H9 (cell line): ENCODE measurements around the gene ZSWIM5. TPM values are rescaled to one million over a fixed set of nuclear protein-coding genes. Genes with fewer than 3 reads are reported as not detected.

ENCODE experiments used
- DNase-seq: peaks from one replicate; pipeline ENCODE4 v3.0.0-alpha.2; 2017
- H2AFZ ChIP-seq: one replicate; pipeline ENCODE4 v1.6.1; 2013; ENCODE audit warnings: mild to moderate bottlenecking, low read length, control low read depth, moderate library complexity
- H2AK5ac ChIP-seq: 2 replicates; pipeline ENCODE4 v1.6.1; 2013; ENCODE audit warnings: low read length, control low read depth, mixed read lengths; ENCODE audit not compliant: insufficient read length
- H2BK120ac ChIP-seq: one replicate; pipeline ENCODE4 v1.6.1; 2013; ENCODE audit warnings: low read depth, mild to moderate bottlenecking, low read length, control low read depth, inconsistent platforms; ENCODE audit not compliant: poor library complexity, severe bottlenecking
- H2BK12ac ChIP-seq: 2 replicates; pipeline ENCODE4 v1.6.1; 2013; ENCODE audit warnings: low read length, control low read depth, mixed read lengths, low read depth; ENCODE audit not compliant: insufficient read length
- H2BK15ac ChIP-seq: 2 replicates; pipeline ENCODE4 v1.6.1; 2013; ENCODE audit warnings: low read depth, low read length, control low read depth
- H2BK20ac ChIP-seq: one replicate; pipeline ENCODE4 v1.6.1; 2013; ENCODE audit warnings: low read depth, mild to moderate bottlenecking, low read length, control low read depth, inconsistent platforms; ENCODE audit not compliant: poor library complexity, severe bottlenecking
- H2BK5ac ChIP-seq: 2 replicates; pipeline ENCODE4 v1.6.1; 2013; ENCODE audit warnings: low read length, control low read depth, mixed read lengths; ENCODE audit not compliant: insufficient read length
- H3K14ac ChIP-seq: 2 replicates; pipeline ENCODE4 v1.6.1; 2013; ENCODE audit warnings: low read length, control low read depth; ENCODE audit not compliant: insufficient read depth
- H3K18ac ChIP-seq: 2 replicates; pipeline ENCODE4 v1.6.1; 2013; ENCODE audit warnings: low read depth, mild to moderate bottlenecking, mixed read lengths, low read length, control low read depth; ENCODE audit not compliant: insufficient read length
- H3K23ac ChIP-seq: 2 replicates; pipeline ENCODE4 v1.6.1; 2013; ENCODE audit warnings: low read length, control low read depth, mixed read lengths, low read depth; ENCODE audit not compliant: insufficient read length
- H3K23me2 ChIP-seq: 2 replicates; pipeline ENCODE4 v1.6.1; 2013; ENCODE audit warnings: low read depth, mild to moderate bottlenecking, mixed read lengths, low read length, control low read depth; ENCODE audit not compliant: insufficient read length, poor library complexity, severe bottlenecking
- H3K27ac ChIP-seq: 2 replicates; pipeline ENCODE4 v1.5.1; 2013; ENCODE audit warnings: low read length, control low read depth, mixed read lengths, low read depth; ENCODE audit not compliant: insufficient read length
- H3K27me3 ChIP-seq: 2 replicates; pipeline ENCODE4 v1.6.1; 2013; ENCODE audit warnings: low read length, control low read depth, inconsistent platforms; ENCODE audit not compliant: insufficient read depth
- H3K4ac ChIP-seq: 2 replicates; pipeline ENCODE4 v1.6.1; 2013; ENCODE audit warnings: low read depth, mild to moderate bottlenecking, control low read depth, inconsistent platforms, low read length, moderate library complexity
- H3K4me1 ChIP-seq: 2 replicates; pipeline ENCODE4 v1.6.1; 2013; ENCODE audit warnings: low read length, control low read depth, inconsistent platforms; ENCODE audit not compliant: insufficient read depth
- H3K4me2 ChIP-seq: 2 replicates; pipeline ENCODE4 v1.6.1; 2013; ENCODE audit warnings: low read length, control low read depth, mixed read lengths; ENCODE audit not compliant: insufficient read length, insufficient read depth
- H3K56ac ChIP-seq: 2 replicates; pipeline ENCODE4 v1.6.1; 2013; ENCODE audit warnings: low read depth, mild to moderate bottlenecking, mixed read lengths, low read length, control low read depth; ENCODE audit not compliant: insufficient read length
- H3K79me1 ChIP-seq: 2 replicates; pipeline ENCODE4 v1.6.1; 2013; ENCODE audit warnings: low read depth, mild to moderate bottlenecking, moderate library complexity, low read length, control low read depth, inconsistent platforms; ENCODE audit not compliant: insufficient read depth, poor library complexity, severe bottlenecking
- H3K79me2 ChIP-seq: 2 replicates; pipeline ENCODE4 v1.6.1; 2013; ENCODE audit warnings: low read length, control low read depth, inconsistent platforms; ENCODE audit not compliant: insufficient read depth
- H3K9ac ChIP-seq: 2 replicates; pipeline ENCODE4 v1.6.1; 2013; ENCODE audit warnings: low read length, control low read depth, mixed read lengths; ENCODE audit not compliant: insufficient read length; ENCODE audit errors: extremely low read depth
- H3K9me3 ChIP-seq: one replicate; pipeline ENCODE4 v1.6.1; 2013; ENCODE audit warnings: low read depth, low read length, inconsistent platforms; ENCODE audit not compliant: control insufficient read depth
- H3T11ph ChIP-seq: one replicate; pipeline ENCODE4 v1.6.1; 2013; ENCODE audit warnings: mild to moderate bottlenecking, low read length, control low read depth, inconsistent platforms
- H4K20me1 ChIP-seq: one replicate; pipeline ENCODE4 v1.6.1; 2013; ENCODE audit not compliant: control insufficient read depth, insufficient read length, insufficient read depth
- H4K5ac ChIP-seq: 2 replicates; pipeline ENCODE4 v1.6.1; 2013; ENCODE audit warnings: low read depth, mild to moderate bottlenecking, mixed read lengths, low read length, control low read depth; ENCODE audit not compliant: insufficient read length
- H4K8ac ChIP-seq: replicated peaks from 2 replicates; pipeline ENCODE4 v1.6.1; 2013; ENCODE audit warnings: low read length, control low read depth, mixed read lengths, low read depth; ENCODE audit not compliant: insufficient read length
- H4K91ac ChIP-seq: 2 replicates; pipeline ENCODE4 v1.6.1; 2013; ENCODE audit warnings: low read depth, mild to moderate bottlenecking, moderate library complexity, mixed read lengths, low read length, control low read depth; ENCODE audit not compliant: insufficient read length
- H3K27ac Mint-ChIP-seq, 3 experiments: 2 replicates in 2 of 3; 3 replicates in 1 of 3; pipeline ENCODE4 v1.8.0; 2020 to 2021; ENCODE audit warnings: mixed read lengths in 3 of 3, mild to moderate bottlenecking in 1 of 3, moderate library complexity in 1 of 3
- H3K27me3 Mint-ChIP-seq: 2 replicates; pipeline ENCODE4 v1.8.0; 2021; ENCODE audit warnings: low read depth, mild to moderate bottlenecking, moderate library complexity, mixed read lengths
- H3K36me3 Mint-ChIP-seq, 3 experiments: 2 replicates in 2 of 3; 3 replicates in 1 of 3; pipeline ENCODE4 v1.8.0; 2020 to 2021; ENCODE audit warnings: low read depth in 3 of 3, mixed read lengths in 3 of 3; ENCODE audit not compliant: insufficient read depth in 1 of 3
- H3K4me1 Mint-ChIP-seq, 2 experiments: 2 replicates each; pipeline ENCODE4 v1.8.0; 2020; ENCODE audit warnings: mixed read lengths in 2 of 2
- H3K4me3 Mint-ChIP-seq, 2 experiments: 2 replicates in 1 of 2; 3 replicates in 1 of 2; pipeline ENCODE4 v1.8.0; 2020 to 2021; ENCODE audit warnings: mild to moderate bottlenecking in 2 of 2, mixed read lengths in 2 of 2, moderate library complexity in 1 of 2
- H3K9me3 Mint-ChIP-seq, 2 experiments: 2 replicates in 1 of 2; 3 replicates in 1 of 2; pipeline ENCODE4 v1.8.0; 2020; ENCODE audit warnings: mild to moderate bottlenecking in 2 of 2, mixed read lengths in 2 of 2, moderate library complexity in 1 of 2
- CTCF ChIP-seq: fragments of 200-600 bp; sonication (generic); conservative IDR thresholded peaks from 3 replicates; pipeline ENCODE4 v1.8.0; 2021; ENCODE audit warnings: antibody characterized with exemption, mild to moderate bottlenecking
- WGBS: extraction: QIAGEN DNeasy Blood & Tissue Kit; methylation state at CpG from one replicate; pipeline ENCODE4 v1.1.7; 2013; ENCODE audit warnings: missing lambda C conversion rate, low lambda C conversion rate, mixed read lengths; ENCODE audit not compliant: insufficient read length; ENCODE audit errors: extremely low coverage; 5-methylcytosine and 5-hydroxymethylcytosine counted together
- total RNA-seq: library from RNA; stranded (reverse); gene quantifications from 2 replicates; pipeline ENCODE4 v1.2.1, GENCODE V29; 2021

The ZSWIM5 gene
- total RNA-seq, 1 experiment from 2014 or later: 3.5 TPM

GRCh38 chr1:45211076-45211475, 4.7 kb upstream of the ZSWIM5 start:
- no peak overlapping the region for H3K23ac ChIP-seq
- H2AK5ac ChIP-seq: no peak overlapping the region
- H2BK15ac ChIP-seq: no peak overlapping the region
- no peak overlapping the region for H2BK5ac ChIP-seq
- H3K27me3 ChIP-seq: peaks cover 13% of the 10 kb centered on the region; the same call in 1 of the 2 replicates
- H4K5ac ChIP-seq: no peak overlapping the region
- no peaks in the 10 kb centered on the region for H3K9me3 ChIP-seq
- no peak overlapping the region for H3K4me2 ChIP-seq
- H4K20me1 ChIP-seq: no peaks in the 10 kb centered on the region
- H3K9ac ChIP-seq: no peak overlapping the region
- H3K4ac ChIP-seq: no peak overlapping the region
- H3K14ac ChIP-seq: no peak overlapping the region
- H3K27ac ChIP-seq: no peak overlapping the region
- DNase-seq: no peak
- H4K8ac ChIP-seq: no peak overlapping the region
- no peak overlapping the region for H3K56ac ChIP-seq
- no peak overlapping the region for H3K27ac Mint-ChIP-seq
- no peak overlapping the region for H2BK120ac ChIP-seq
- H3K27me3 Mint-ChIP-seq: peaks cover 41% of the 10 kb centered on the region
- no CpG with 5 or more reads among the region's 3 CpGs for WGBS
- no peak for TF ChIP-seq CTCF
- H3K4me1 ChIP-seq: no peaks in the 10 kb centered on the region
- no peaks in the 10 kb centered on the region; a peak in 1 of 5 replicates for H3K9me3 Mint-ChIP-seq
- H3K23me2 ChIP-seq: peaks cover 4% of the 10 kb centered on the region
- H3K4me1 Mint-ChIP-seq: peaks cover 7 to 9% of the 10 kb centered on the region in 2 experiments
- no peak overlapping the region for H2AFZ ChIP-seq
- no peaks in the 10 kb centered on the region for H3K79me2 ChIP-seq
- no peak overlapping the region for H3K18ac ChIP-seq
- no peaks in the 10 kb centered on the region for H3K79me1 ChIP-seq
- H3T11ph ChIP-seq: no peak overlapping the region
- no peak overlapping the region for H2BK20ac ChIP-seq
- no peak overlapping the region for H3K4me3 Mint-ChIP-seq
- no peaks in the 10 kb centered on the region for H3K36me3 Mint-ChIP-seq
- no peak overlapping the region for H4K91ac ChIP-seq
- H2BK12ac ChIP-seq: no peak overlapping the region
